Epithelial cell of prostate (primary cell): ENCODE measurements around the gene ATXN7L1.
"Not testable (repeated sequence)": the region's sequence is repeated elsewhere in the genome, so short reads cannot be mapped to it uniquely, and the experiment has no call there.

ENCODE experiments used
- DNase-seq: peaks from one replicate; pipeline ENCODE4 v3.0.0-alpha.2; 2011; ENCODE audit warnings: low read depth, low spot score
- H3K27ac ChIP-seq: fragments of 450-650 bp; 2 replicates; pipeline ENCODE4 v1.5.1; 2017; ENCODE audit warnings: mild to moderate bottlenecking

Gene ATXN7L1

GRCh38 chr7:105602325-105603305 is 273.8 kb downstream of the ATXN7L1 start:
- no peak for DNase-seq

GRCh38 chr7:105600720-105601550 is 275.5 kb downstream of the ATXN7L1 start:
- H3K27ac ChIP-seq: no peak overlapping the region
- DNase-seq: no peak

More at GRCh38 chr7:105602325-105603305, 273.8 kb downstream of the ATXN7L1 start:
- H3K27ac ChIP-seq: no peak overlapping the region

GRCh38 chr7:105599551-105599950 is 276.8 kb downstream of the ATXN7L1 start:
- H3K27ac ChIP-seq: no peak overlapping the region
- DNase-seq: no peak

- not testable (repeated sequence) for DNase-seq, H3K27ac ChIP-seq
Observed at GRCh38 chr7:105599080-105599479, 277.3 kb downstream of the ATXN7L1 start.

- DNase-seq: no peak
- H3K27ac ChIP-seq: no peak overlapping the region
Observed at GRCh38 chr7:105596866-105597265, 279.5 kb downstream of the ATXN7L1 start.

GRCh38 chr7:105594034-105594433 is 282.4 kb downstream of the ATXN7L1 start:
- no peak for DNase-seq
- no peak overlapping the region for H3K27ac ChIP-seq

- H3K27ac ChIP-seq: no peak overlapping the region
- no peak for DNase-seq
Observed at GRCh38 chr7:105591522-105591921, 284.9 kb downstream of the ATXN7L1 start.

- no peak for DNase-seq
- no peak overlapping the region for H3K27ac ChIP-seq
Observed at GRCh38 chr7:105590793-105591192, 285.6 kb downstream of the ATXN7L1 start.

- no peak overlapping the region for H3K27ac ChIP-seq
- DNase-seq: peak; percentile 43
Observed at GRCh38 chr7:105589356-105590077, 286.9 kb downstream of the ATXN7L1 start.

- no peak for DNase-seq
Observed at GRCh38 chr7:105587909-105588635, 288.3 kb downstream of the ATXN7L1 start.

GRCh38 chr7:105585850-105586500 is 290.4 kb downstream of the ATXN7L1 start:
- H3K27ac ChIP-seq: no peak overlapping the region
- no peak for DNase-seq

More at GRCh38 chr7:105587909-105588635, 288.3 kb downstream of the ATXN7L1 start:
- no peak overlapping the region for H3K27ac ChIP-seq

- H3K27ac ChIP-seq: no peak overlapping the region
- no peak for DNase-seq
Observed at GRCh38 chr7:105584165-105584564, 292.2 kb downstream of the ATXN7L1 start.

GRCh38 chr7:105583061-105583460 is 293.3 kb downstream of the ATXN7L1 start:
- DNase-seq: no peak
- no peak overlapping the region for H3K27ac ChIP-seq

- peak within 1 kb of the TSS; percentile 29 for H3K27ac ChIP-seq
- peak; percentile 8 for DNase-seq
Observed at GRCh38 chr7:105581066-105581811, 295.2 kb downstream of the ATXN7L1 start, which contains the start of gene EFCAB10. Gene EFCAB10 (minus strand): TSS chr7:105581493. CDS start chr7:105581463, 30 bp downstream.

- no peak overlapping the region for H3K27ac ChIP-seq
- no peak for DNase-seq
Observed at GRCh38 chr7:105580022-105580740, 296.2 kb downstream of the ATXN7L1 start.

- H3K27ac ChIP-seq: no peak overlapping the region
- DNase-seq: no peak
Observed at GRCh38 chr7:105578496-105578895, 297.9 kb downstream of the ATXN7L1 start.

GRCh38 chr7:105577251-105577650 is 299.1 kb downstream of the ATXN7L1 start:
- H3K27ac ChIP-seq: no peak overlapping the region
- DNase-seq: no peak

GRCh38 chr7:105571891-105572290 is 304.5 kb downstream of the ATXN7L1 start:
- DNase-seq: no peak
- no peak overlapping the region for H3K27ac ChIP-seq
